Kidney tubule cell (primary cell): ENCODE data around the gene PDZRN3.
A peak's percentile ranks its signal among the peaks of the same experiment; 100 is the strongest.

Experiments
- DNase-seq: peaks from one replicate; pipeline ENCODE4 v3.0.0-alpha.2; 2018; ENCODE audit warnings: low spot score

PDZRN3 gene

DNA sequence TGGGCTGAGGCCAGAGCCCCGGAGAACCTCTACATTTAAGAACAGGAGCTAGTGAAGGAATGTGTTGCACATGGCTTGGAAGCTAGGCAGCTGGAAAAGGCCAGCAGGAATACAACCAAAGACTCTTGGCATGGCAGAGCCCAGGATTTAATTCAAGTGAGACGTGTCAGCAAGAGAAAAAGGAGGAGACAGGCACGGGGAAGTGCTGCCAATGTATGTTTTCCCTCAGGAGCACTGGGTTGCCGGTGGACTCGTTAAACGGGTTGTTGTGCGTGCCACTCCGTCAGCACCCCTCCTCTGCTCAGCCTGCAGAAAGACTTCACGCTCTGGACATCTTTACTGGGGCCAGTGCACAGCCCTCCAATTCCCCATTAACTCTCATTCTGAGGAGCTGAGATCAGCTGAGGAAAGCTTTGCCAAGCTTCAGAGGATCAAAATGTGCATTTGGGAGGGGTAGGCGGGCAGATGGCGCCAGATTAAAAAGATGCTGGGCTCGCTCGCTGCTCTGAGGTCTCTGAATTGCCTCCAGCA is 103.7 kb downstream of the PDZRN3 start:
- no peak for DNase-seq

GRCh38 chr3:73516631-73517030 is 108.1 kb downstream of the PDZRN3 start:
- no peak for DNase-seq

DNA sequence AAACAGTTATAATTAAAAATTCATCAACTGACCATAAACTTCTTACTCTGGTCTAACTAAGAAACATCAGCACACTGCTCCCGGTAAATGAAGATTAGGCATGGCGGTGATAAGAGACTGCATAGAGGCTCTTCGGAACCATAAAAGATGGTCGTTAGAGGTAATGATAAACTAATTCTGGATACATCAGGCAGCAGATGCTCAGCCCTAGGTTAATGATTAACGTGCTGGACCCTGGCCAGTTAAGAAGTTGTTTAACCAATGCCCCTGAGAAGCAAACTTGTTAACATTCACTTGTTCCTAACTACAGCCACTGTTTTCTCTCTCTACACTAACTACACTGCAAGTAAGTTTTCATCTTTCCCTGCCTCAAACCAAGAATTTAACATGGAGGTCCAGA is 111.5 kb downstream of the PDZRN3 start:
- peak; percentile 88 for DNase-seq

DNA sequence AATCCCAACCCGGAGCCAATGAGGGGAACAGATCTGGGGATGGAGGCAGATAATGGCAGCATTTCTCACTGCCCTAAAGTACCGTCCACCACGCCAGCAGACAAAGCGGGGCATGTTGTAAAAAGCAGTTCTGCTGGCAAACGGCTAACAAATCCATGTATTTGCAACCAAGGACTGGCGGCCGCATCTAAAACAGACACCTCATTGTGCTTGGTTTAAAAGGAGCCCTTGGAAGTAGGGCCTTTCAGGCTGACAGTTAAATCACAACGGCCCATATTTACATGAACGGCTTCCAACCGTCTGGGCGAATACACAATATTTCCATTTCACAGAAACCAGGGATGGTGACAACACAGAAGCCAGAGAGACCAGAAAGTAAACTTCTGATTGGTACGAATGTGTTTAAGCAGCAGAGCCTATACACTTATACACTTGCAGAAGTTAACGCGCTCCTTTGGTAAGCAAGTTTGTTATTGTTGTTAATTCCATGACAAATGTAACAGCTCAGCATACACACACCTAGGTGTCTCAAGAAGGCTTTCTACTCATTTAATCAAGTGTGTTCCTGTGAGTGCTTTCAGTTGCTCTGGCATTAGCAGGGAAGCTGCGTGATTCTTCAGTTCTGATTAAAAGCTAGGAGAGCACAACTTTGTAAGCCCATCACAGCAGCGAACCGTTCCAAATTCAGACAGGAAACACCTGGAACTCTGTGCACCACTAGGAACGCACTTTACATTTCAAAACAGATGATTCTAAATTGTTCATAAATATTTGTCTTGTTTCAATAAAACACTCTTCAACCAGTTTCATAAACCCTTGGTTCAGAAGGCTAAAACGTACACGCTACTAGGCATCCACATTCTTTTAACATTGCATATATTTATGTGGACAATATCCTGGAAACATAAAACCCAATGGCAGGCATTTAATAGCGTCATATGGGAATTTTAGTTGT is 112.9 kb downstream of the PDZRN3 start:
- DNase-seq = no peak

DNA sequence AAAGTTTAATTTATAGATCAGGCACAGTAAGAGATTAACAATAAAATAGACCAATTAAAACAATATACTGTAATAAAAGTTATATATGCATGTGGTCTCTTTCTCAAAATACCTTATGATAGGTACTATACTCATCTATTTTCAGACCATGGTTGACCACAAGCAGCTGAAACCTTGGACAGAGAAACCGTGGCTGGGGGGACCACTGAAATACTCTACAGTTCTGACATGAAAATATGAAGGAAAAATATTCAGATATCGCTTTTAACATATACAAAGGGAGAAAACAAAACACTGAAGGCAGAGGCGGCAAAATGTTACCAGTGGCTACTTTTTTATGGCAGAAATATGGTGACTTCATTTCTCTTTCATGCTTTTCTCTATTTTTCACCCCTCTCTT is 114.0 kb downstream of the PDZRN3 start:
- no peak for DNase-seq

DNA sequence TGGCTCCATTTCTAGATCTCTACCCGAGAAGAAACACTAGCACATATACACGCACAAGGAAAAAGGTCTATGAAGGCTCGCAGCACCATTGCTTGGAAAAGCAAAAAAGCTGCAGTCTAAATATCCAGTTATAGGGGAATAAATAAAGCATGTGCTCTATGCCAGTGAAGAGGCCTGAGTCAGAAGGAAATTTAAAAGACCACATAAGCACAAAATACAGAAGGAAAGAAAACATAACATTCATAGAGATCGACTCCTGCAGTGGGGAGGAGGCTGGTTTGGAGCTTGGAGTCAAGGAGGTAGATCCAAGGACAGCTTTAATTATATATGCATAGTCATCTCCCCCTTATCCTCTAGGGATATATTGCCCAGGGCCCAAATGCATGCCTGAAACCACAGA is 114.4 kb downstream of the PDZRN3 start:
- DNase-seq = no peak

GRCh38 chr3:73509816-73510215 is 114.9 kb downstream of the PDZRN3 start:
- DNase-seq = no peak

DNA sequence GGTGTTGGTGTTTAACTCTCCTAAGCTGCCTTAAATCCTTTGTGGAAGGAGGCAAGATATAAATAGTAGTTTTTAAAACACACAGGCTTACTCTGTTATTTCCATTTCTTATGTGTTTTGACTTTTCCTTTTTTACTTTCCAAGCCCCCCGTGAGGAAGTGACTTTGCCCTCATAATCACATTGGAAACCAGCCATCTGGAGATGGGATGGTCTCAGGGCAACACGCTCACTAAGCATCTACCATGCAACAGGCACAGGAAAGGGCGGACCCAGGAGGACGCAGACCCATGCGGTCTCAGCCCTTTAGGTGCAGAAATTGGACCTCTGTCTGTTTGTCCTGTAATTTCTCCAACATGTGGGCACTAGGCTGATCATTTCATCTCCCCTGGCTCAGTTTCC is 115.7 kb downstream of the PDZRN3 start:
- no peak for DNase-seq

GRCh38 chr3:73508330-73508954 is 116.3 kb downstream of the PDZRN3 start:
- DNase-seq = peak; percentile 70

GRCh38 chr3:73504852-73505251 is 119.9 kb downstream of the PDZRN3 start:
- no peak for DNase-seq

DNA sequence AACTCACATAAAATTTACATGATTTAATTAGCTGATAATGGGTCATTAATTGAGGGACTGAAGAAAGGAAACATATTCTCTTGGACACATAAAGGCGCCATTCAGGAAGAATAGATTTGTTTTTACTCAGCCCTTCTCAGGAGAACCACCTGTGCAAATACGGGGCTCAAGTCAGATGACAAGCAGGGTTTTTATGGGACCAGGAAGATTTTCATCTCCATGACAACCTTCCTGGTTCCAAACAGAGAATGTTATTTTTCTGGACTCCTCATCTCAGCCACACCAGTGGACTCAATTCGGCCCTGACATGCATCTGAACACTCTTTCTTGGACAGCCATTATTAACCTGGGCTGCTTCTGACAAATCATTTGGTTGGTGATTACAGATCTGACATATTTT is 120.5 kb downstream of the PDZRN3 start:
- DNase-seq = no peak

DNA sequence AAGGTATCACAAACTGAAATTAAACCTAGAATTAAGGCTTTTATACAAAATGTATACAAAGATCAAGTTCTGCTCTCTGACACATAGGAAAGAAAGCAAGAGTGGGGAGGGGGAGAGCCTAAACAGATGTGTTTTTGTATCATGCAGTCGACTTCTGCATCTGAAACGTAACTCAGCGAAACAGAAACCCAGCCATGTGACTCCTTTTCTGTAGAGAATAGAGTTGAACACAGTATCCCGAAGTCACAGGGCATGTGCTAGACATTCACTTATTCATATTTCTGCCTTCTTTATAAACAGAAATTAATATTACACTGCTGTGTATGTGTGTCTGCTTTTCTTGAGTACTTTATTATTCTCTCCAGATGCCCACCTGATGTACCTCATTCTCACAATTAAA is 121.0 kb downstream of the PDZRN3 start:
- DNase-seq = no peak

- DNase-seq = peak; percentile 75
Observed at GRCh38 chr3:73502609-73503583, 121.8 kb downstream of the PDZRN3 start.

- no peak for DNase-seq
Observed at GRCh38 chr3:73500321-73500720, 124.4 kb downstream of the PDZRN3 start.

DNA sequence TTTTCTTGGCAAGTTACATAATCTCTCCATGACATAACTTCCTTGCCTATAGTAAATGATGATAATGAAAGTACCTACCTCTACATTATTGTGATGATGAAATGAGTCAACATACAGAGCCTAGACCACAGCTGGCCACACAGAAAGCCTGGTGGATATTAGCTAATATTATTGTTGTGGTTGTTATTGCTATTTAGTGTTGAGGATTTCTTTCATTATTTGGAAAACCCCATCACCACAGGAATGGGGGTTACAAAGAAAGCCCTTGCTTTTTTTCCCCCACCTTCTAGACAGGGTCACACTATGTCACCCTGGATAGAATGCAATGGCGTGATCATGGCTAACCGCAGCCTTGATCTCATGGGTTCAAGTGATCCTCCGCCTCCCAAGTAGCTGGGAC is 125.0 kb downstream of the PDZRN3 start:
- DNase-seq = peak; percentile 25

- no peak for DNase-seq
Observed at GRCh38 chr3:73498764-73499622, 125.7 kb downstream of the PDZRN3 start.

- DNase-seq = no peak
Observed at GRCh38 chr3:73497646-73498406, 126.9 kb downstream of the PDZRN3 start.

DNA sequence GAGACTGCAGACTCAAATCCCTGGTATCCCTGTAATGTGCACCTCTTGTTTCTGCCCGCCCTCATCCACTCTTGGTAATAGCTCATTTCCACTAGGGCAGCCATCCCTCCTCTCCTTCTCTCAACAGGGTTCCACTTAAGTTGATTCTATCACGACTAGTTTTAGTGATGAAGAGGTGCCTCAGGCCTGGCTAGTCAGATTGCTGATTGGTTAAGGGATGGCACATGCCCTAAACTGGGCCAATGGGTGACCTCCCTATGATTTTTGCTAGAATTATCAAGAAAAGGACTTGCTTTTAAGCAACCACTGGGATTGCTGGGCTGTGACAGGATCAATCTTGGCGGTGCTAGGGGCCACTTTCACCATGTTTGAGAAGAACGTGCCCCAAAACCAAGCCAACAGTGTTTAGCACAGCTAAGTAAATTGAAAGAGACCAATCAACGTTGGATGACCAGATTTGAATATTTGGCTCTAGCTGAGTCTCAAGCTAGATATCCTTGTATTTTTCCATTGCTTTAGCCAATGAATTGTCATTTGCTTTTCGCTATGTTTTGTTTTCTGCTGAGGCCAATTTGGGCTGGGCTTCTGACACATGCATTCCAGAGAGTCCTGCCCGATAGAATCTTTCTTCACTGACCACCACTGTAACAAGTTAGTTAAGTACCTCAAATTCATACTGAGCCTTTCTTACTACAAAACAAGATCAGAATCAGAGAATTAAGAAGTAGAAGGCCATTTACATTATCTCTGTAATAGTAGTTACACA is 131.0 kb downstream of the PDZRN3 start:
- peak; percentile 20 for DNase-seq

DNA sequence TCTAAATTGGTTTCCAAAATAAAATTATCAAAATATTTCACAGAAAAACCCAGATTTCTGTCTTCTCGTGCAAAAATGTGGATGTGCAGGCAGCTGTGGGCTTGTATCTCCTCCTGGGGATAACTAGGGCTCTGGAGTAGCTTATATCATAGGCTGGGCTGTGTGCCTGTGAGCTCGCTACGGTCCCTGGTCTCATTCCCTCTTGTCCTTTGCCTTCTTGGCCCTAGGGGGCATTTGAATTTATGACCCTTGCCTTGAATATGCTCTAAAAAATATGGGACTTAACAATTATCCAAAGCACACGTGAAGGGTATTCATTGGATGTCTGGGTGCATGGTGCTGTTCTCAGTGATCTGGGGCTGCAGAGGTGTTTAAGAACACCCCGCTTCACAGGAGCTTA is 132.6 kb downstream of the PDZRN3 start:
- no peak for DNase-seq

- no peak for DNase-seq
Observed at GRCh38 chr3:73491287-73491662, 133.5 kb downstream of the PDZRN3 start.
